ENCODE measurements around the gene INSIG2.

The INSIG2 gene

DNA sequence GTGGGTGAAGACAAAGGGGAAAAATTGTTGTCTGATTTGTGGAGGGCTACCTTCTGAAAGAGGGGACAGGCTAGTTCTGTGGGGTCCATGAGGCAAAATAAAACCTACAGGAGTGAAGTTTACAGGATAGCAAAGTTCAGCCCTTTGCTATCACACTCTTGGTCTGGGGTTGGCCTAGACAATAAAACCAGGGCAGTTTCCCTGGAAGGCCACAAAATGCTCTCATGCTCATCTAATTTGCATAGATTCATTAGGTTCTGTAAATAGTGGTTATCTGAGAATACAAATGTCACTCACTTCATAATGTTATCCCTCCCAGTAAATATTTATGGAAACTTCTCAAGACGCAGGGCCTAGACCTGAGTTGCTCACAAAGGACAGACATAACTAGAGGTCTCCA, 63.6 kb downstream of the INSIG2 start:
- no peaks in the 10 kb centered on the region for H3K36me3 ChIP-seq (ENCODE audit: control insufficient read depth, insufficient read depth, low read length)
- WGBS (ENCODE audit: insufficient coverage, insufficient read length) = no CpG with 5 or more reads among the region's 1 CpG
- H3K4me1 ChIP-seq (ENCODE audit: control insufficient read depth, insufficient read depth, low read length) = no peaks in the 10 kb centered on the region
- no peak overlapping the region for H3K4me3 ChIP-seq (ENCODE audit: low read length)
- H3K27me3 ChIP-seq (ENCODE audit: control insufficient read depth, insufficient read depth, low read length) = no peaks in the 10 kb centered on the region
- H3K9me3 ChIP-seq (ENCODE audit: control insufficient read depth, insufficient read depth, low read length) = no peaks in the 10 kb centered on the region
- no peak overlapping the region for H3K27ac ChIP-seq (ENCODE audit: low read length)
- DNase-seq (ENCODE audit: low read depth, low spot score) = no peak

- Histone ChIP-seq H3K4me1 (ENCODE audit: control insufficient read depth, insufficient read depth, low read length) (no peaks in the 10 kb centered on the region), H3K27ac (ENCODE audit: low read length) (no peak overlapping the region), H3K4me3 (ENCODE audit: low read length) (no peak overlapping the region), H3K36me3 (ENCODE audit: control insufficient read depth, insufficient read depth, low read length) (no peaks in the 10 kb centered on the region), H3K27me3 (ENCODE audit: control insufficient read depth, insufficient read depth, low read length) (no peaks in the 10 kb centered on the region), H3K9me3 (ENCODE audit: control insufficient read depth, insufficient read depth, low read length) (no peaks in the 10 kb centered on the region)
- no peak for DNase-seq (ENCODE audit: low read depth, low spot score)
- no CpG with 5 or more reads among the region's 4 CpGs for WGBS (ENCODE audit: insufficient coverage, insufficient read length)
These were observed 65.2 kb downstream of the INSIG2 start for GRCh38 chr2:118153433-118153832.

- WGBS (ENCODE audit: insufficient coverage, insufficient read length) = no CpG with 5 or more reads among the region's 2 CpGs
- no peak overlapping the region for H3K4me3 ChIP-seq (ENCODE audit: low read length)
- H3K27me3 ChIP-seq (ENCODE audit: control insufficient read depth, insufficient read depth, low read length) = no peaks in the 10 kb centered on the region
- no peak for DNase-seq (ENCODE audit: low read depth, low spot score)
- H3K27ac ChIP-seq (ENCODE audit: low read length) = no peak overlapping the region
- no peaks in the 10 kb centered on the region for H3K9me3 ChIP-seq (ENCODE audit: control insufficient read depth, insufficient read depth, low read length)
- no peaks in the 10 kb centered on the region for H3K36me3 ChIP-seq (ENCODE audit: control insufficient read depth, insufficient read depth, low read length)
- no peaks in the 10 kb centered on the region for H3K4me1 ChIP-seq (ENCODE audit: control insufficient read depth, insufficient read depth, low read length)
These were observed 65.9 kb downstream of the INSIG2 start for GRCh38 chr2:118154176-118154575.
